AG09319 (cell line): Measurements from ENCODE around the gene AAR2.

ENCODE experiments used
- DNase-seq: peaks from one replicate; pipeline ENCODE4 v3.0.0-alpha.2; 2010; ENCODE audit warnings: low read depth; ENCODE audit errors: extremely low read depth
- TF ChIP-seq, protein P1 (sequence below): IDR thresholded peaks from 2 replicates; pipeline ENCODE4 v1.5.1; 2011; ENCODE audit warnings: low read depth, mild to moderate bottlenecking, inconsistent platforms, low read length, moderate library complexity

AAR2 gene

GRCh38 chr20:36249450-36249849, 13.2 kb downstream of the AAR2 start:
- TF ChIP-seq, protein P1, sequence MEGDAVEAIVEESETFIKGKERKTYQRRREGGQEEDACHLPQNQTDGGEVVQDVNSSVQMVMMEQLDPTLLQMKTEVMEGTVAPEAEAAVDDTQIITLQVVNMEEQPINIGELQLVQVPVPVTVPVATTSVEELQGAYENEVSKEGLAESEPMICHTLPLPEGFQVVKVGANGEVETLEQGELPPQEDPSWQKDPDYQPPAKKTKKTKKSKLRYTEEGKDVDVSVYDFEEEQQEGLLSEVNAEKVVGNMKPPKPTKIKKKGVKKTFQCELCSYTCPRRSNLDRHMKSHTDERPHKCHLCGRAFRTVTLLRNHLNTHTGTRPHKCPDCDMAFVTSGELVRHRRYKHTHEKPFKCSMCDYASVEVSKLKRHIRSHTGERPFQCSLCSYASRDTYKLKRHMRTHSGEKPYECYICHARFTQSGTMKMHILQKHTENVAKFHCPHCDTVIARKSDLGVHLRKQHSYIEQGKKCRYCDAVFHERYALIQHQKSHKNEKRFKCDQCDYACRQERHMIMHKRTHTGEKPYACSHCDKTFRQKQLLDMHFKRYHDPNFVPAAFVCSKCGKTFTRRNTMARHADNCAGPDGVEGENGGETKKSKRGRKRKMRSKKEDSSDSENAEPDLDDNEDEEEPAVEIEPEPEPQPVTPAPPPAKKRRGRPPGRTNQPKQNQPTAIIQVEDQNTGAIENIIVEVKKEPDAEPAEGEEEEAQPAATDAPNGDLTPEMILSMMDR, result no peak
- no peak for DNase-seq

GRCh38 chr20:36251426-36251825, 15.1 kb downstream of the AAR2 start:
- no peak for DNase-seq
- TF ChIP-seq, protein P1, result no peak

DNA sequence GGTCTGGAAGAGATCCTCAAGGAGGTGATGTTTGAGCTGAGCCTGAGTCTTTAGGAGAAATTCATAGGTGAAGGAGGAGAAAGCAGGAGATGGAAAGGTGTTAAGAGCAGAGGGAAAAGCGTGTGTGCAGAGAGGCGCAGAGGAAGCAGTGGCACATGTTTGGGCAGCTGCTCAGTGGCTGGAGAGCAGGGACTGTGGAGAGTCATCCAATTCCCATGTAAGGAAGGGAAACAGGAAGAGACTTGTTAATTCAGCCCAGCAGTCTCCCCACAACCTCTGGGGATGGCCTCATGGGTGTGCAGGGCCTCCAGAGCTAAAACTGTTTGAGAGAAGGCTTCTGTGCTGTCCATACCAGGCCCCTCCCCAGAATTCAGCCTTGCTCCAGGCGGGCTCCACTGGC, 16.2 kb downstream of the AAR2 start:
- no peak for DNase-seq
- TF ChIP-seq, protein P1, result no peak

DNA sequence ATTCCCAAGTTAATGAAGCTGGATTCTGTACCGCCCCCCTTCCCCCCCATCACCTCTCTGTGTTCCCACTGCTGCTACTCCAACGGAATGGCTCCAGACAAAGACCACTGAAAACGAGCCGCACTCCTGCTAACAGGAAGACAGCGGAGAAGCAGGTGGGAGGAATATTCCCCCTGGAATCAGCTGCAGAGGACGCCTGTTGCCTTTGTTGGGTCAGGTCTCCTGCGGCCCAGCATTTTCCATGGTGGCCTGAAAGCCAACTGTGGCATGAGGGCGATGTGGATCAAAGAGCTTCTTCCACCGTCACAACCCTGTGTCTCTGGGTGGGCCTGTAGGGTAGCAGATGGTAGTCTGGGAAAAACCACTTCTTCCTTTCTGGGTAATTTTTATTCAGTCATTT, 16.8 kb downstream of the AAR2 start:
- no peak for DNase-seq
- TF ChIP-seq, protein P1, result no peak

DNA sequence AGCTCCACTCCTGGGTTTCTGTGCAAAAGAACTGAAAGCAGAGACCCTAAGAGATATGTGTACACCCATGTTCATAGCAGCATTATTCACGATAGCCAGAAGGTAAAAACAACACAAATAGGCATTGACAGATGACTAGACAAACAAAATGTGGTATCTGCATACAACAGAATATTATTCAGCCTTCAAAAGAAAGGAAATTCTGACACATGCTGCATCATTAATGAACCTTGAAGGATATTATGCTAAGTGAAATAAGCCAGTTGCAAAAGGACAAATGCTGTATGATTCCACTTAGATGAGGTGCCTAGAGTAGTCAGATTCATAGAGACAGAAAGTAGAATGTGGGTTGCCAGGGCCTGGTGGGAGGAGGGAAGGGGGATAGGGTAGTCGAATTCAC, 17.8 kb downstream of the AAR2 start:
- DNase-seq, result no peak
- TF ChIP-seq, protein P1, result no peak

DNA sequence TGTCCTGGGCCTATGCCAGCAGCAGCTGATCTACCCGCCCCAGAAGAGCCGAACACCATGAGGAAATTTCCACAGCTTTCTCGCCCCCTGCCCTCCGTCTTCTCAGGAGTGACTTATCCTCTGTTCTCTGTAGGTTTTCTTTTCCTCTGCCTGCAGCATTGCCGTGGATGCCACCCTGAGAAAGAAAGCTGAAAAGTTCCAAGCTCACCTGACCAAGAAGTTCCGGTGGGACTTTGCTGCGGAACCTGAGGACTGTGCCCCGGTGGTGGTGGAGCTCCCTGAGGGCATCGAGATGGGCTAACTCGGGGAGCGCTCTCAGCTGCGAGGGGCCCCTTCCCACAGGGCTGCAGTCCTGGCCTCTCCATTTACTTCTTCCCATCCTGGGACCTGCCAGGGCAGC, 19.2 kb downstream of the AAR2 start:
- TF ChIP-seq, protein P1, result no peak
- DNase-seq, result no peak

- DNase-seq, result no peak
- TF ChIP-seq, protein P1, result no peak
Measured at GRCh38 chr20:36259177-36260061, 23.1 kb downstream of the AAR2 start.
